Common myeloid progenitor, CD34-positive (primary cell): ENCODE measurements around the gene AATK.

Experiments used
- CTCF ChIA-PET: fragments of 350-600 bp; sonication (Branson Sonifier 250); formaldehyde crosslinking; loops from one replicate; lab custom pipeline; 2021; ENCODE audit warnings: antibody characterized with exemption; lab: Charles Lee
- POLR2A ChIA-PET: fragments of 350-600 bp; sonication (Branson Sonifier 250); formaldehyde crosslinking; loops from one replicate; lab custom pipeline; 2021; ENCODE audit warnings: antibody characterized with exemption; lab: Charles Lee
- DNase-seq, 3 donors: peaks; one replicate each; pipeline versions ENCODE4 v3.0.0 to v3.0.0-alpha.2; 2013
- H3K27ac ChIP-seq, 2 experiments: 1 replicate in 1 of 2; 2 replicates in 1 of 2; pipeline ENCODE4 v1.7.0; 2013; ENCODE audit warnings: inconsistent platforms in 2 of 2, low read length in 2 of 2, mild to moderate bottlenecking in 2 of 2, low read depth in 1 of 2, moderate library complexity in 1 of 2; ENCODE audit not compliant: severe bottlenecking in 2 of 2, insufficient read depth in 1 of 2, poor library complexity in 1 of 2
- H3K27me3 ChIP-seq, 5 experiments: replicated peaks in 2 of 5; 1 replicate in 3 of 5; 2 replicates in 2 of 5; pipeline versions ENCODE4 v1.6.1 to v1.7.0; 2013; ENCODE audit warnings: low read length in 4 of 5, mild to moderate bottlenecking in 2 of 5, moderate library complexity in 2 of 5, inconsistent platforms in 1 of 5; ENCODE audit not compliant: insufficient read depth in 5 of 5, control insufficient read depth in 4 of 5
- H3K36me3 ChIP-seq, 4 experiments: 1 replicate in 2 of 4; 2 replicates in 2 of 4; pipeline versions ENCODE4 v1.6.1 to v1.7.0; 2013; ENCODE audit warnings: low read length in 3 of 4, control low read depth in 1 of 4, mild to moderate bottlenecking in 1 of 4; ENCODE audit not compliant: control insufficient read depth in 4 of 4, insufficient read depth in 4 of 4
- H3K4me1 ChIP-seq, 4 experiments: 1 replicate in 3 of 4; 2 replicates in 1 of 4; pipeline versions ENCODE4 v1.6.1 to v1.7.1; 2013; ENCODE audit warnings: low read length in 3 of 4, mild to moderate bottlenecking in 3 of 4, control low read depth in 1 of 4, inconsistent platforms in 1 of 4, moderate library complexity in 1 of 4; ENCODE audit not compliant: control insufficient read depth in 4 of 4, insufficient read depth in 4 of 4; ENCODE audit errors: control extremely low read depth in 1 of 4
- H3K4me3 ChIP-seq, 7 experiments: 1 replicate in 4 of 7; 2 replicates in 3 of 7; pipeline versions ENCODE4 v1.5.1 to v1.7.0; 2013; ENCODE audit warnings: mild to moderate bottlenecking in 7 of 7, low read length in 6 of 7, moderate library complexity in 6 of 7, inconsistent platforms in 2 of 7, low read depth in 2 of 7, control low read depth in 1 of 7; ENCODE audit not compliant: insufficient read depth in 4 of 7, control insufficient read depth in 1 of 7; ENCODE audit errors: extremely low read depth in 1 of 7
- H3K9me3 ChIP-seq, 5 experiments: 1 replicate in 4 of 5; 2 replicates in 1 of 5; pipeline versions ENCODE4 v1.6.1 to v1.7.1; 2013; ENCODE audit warnings: low read length in 4 of 5, mild to moderate bottlenecking in 2 of 5, inconsistent platforms in 1 of 5, low read depth in 1 of 5, moderate library complexity in 1 of 5; ENCODE audit not compliant: control insufficient read depth in 4 of 5, insufficient read depth in 2 of 5; ENCODE audit errors: control extremely low read depth in 1 of 5
- WGBS: methylation state at CpG from one replicate; pipeline ENCODE4 v1.1.5; 2013; ENCODE audit not compliant: insufficient coverage; 5-methylcytosine and 5-hydroxymethylcytosine counted together

The AATK gene

GRCh38 chr17:81075307-81075706 lies 90.7 kb downstream of the AATK start:
- Histone ChIP-seq H3K27ac (no peak overlapping the region), H3K9me3 (no peaks in the 10 kb centered on the region), H3K27me3 (no peaks in the 10 kb centered on the region), H3K36me3 (no peaks in the 10 kb centered on the region), H3K4me3 (no peak overlapping the region), H3K4me1 (peaks cover 0 to 2% (median 0%) of the 10 kb centered on the region in 4 experiments)
- 96% methylated on average over 17 of the region's 17 CpGs for WGBS
- ChIA-PET CTCF (no interaction called here), POLR2A (no interaction called here)
- no peak for DNase-seq

- no peaks in the 10 kb centered on the region for H3K9me3 ChIP-seq
- no peak for DNase-seq
- POLR2A ChIA-PET: no interaction called here
- no peak overlapping the region for H3K4me3 ChIP-seq
- no peaks in the 10 kb centered on the region for H3K36me3 ChIP-seq
- 89% methylated on average over 6 of the region's 8 CpGs for WGBS
- CTCF ChIA-PET: no interaction called here
- H3K27me3 ChIP-seq: no peaks in the 10 kb centered on the region
- no peak overlapping the region for H3K27ac ChIP-seq
- no peaks in the 10 kb centered on the region for H3K4me1 ChIP-seq
Measured at GRCh38 chr17:81074875-81075274, 91.1 kb downstream of the AATK start.

GRCh38 chr17:81073967-81074839 lies 91.8 kb downstream of the AATK start:
- CTCF ChIA-PET: interaction anchor here (1.1 kb wide), 1 partner anchor 10 kb away, joined by 4 read pairs; no protein-coding TSS in a partner anchor
- Histone ChIP-seq H3K9me3 (no peaks in the 10 kb centered on the region), H3K4me1 (no peaks in the 10 kb centered on the region), H3K27ac (no peak overlapping the region), H3K4me3 (no peak overlapping the region), H3K27me3 (no peaks in the 10 kb centered on the region), H3K36me3 (no peaks in the 10 kb centered on the region)
- POLR2A ChIA-PET: no interaction called here
- DNase-seq: no peak
- 94% methylated on average over 41 of the region's 42 CpGs for WGBS

GRCh38 chr17:81071761-81072741 lies 94.0 kb downstream of the AATK start:
- Histone ChIP-seq H3K9me3 (no peaks in the 10 kb centered on the region), H3K4me3 (no peak overlapping the region), H3K27me3 (no peaks in the 10 kb centered on the region), H3K4me1 (no peaks in the 10 kb centered on the region), H3K36me3 (no peaks in the 10 kb centered on the region), H3K27ac (no peak overlapping the region)
- WGBS: 97% methylated on average over 30 of the region's 39 CpGs
- CTCF ChIA-PET: no interaction called here
- POLR2A ChIA-PET: interaction anchor here (0.9 kb wide), 1 partner anchor 9 kb away, joined by 3 read pairs; no protein-coding TSS in a partner anchor
- no peak for DNase-seq

- no peak overlapping the region for H3K4me3 ChIP-seq
- ChIA-PET CTCF (no interaction called here), POLR2A (interaction anchor here (0.6 kb wide), 1 partner anchor 343 kb away, joined by 4 read pairs; no protein-coding TSS in a partner anchor)
- no peaks in the 10 kb centered on the region for H3K36me3 ChIP-seq
- DNase-seq: no peak
- H3K27ac ChIP-seq: no peak overlapping the region
- H3K4me1 ChIP-seq: no peaks in the 10 kb centered on the region
- H3K9me3 ChIP-seq: no peaks in the 10 kb centered on the region
- no peaks in the 10 kb centered on the region for H3K27me3 ChIP-seq
- 91% methylated on average over 17 of the region's 25 CpGs for WGBS
Measured at GRCh38 chr17:81070541-81071246, 95.3 kb downstream of the AATK start.

- Histone ChIP-seq H3K9me3 (no peaks in the 10 kb centered on the region), H3K4me1 (no peaks in the 10 kb centered on the region), H3K4me3 (no peak overlapping the region), H3K27ac (no peak overlapping the region), H3K27me3 (no peaks in the 10 kb centered on the region), H3K36me3 (no peaks in the 10 kb centered on the region)
- WGBS: 91% methylated on average over 22 of the region's 23 CpGs
- ChIA-PET POLR2A (no interaction called here), CTCF (no interaction called here)
- DNase-seq: no peak
Measured at GRCh38 chr17:81069135-81069645, 96.8 kb downstream of the AATK start.
